CD4-positive, CD25-positive, alpha-beta regulatory T cell (primary cell): ENCODE results near the gene PTCH1. TPM values are rescaled to one million over a fixed set of nuclear protein-coding genes. Genes with fewer than 3 reads are reported as not detected.
A peak's percentile ranks its signal among the peaks of the same experiment; 100 is the strongest.

Experiments used
- ATAC-seq, 2 donors: fragments of 150-1000 bp; cut with Tn5 transposase; one replicate each; pipeline ENCODE4 v1.10.0; 2021; ENCODE audit warnings: low read depth in 2 of 2, moderate number of reproducible peaks in 2 of 2, moderate library complexity in 1 of 2
- DNase-seq, 3 donors: peaks; one replicate each; pipeline versions ENCODE4 v3.0.0 to v3.0.0-alpha.2; 2012 to 2022; ENCODE audit warnings: mixed read lengths in 1 of 3
- H3K27ac ChIP-seq: one replicate; pipeline ENCODE4 v1.7.0; 2013; ENCODE audit warnings: mild to moderate bottlenecking, low read length; ENCODE audit not compliant: insufficient read depth, poor library complexity, severe bottlenecking
- H3K27me3 ChIP-seq: one replicate; pipeline ENCODE4 v1.7.0; 2013; ENCODE audit warnings: low read length; ENCODE audit not compliant: control insufficient read depth, insufficient read depth
- H3K36me3 ChIP-seq: one replicate; pipeline ENCODE4 v1.7.0; 2013; ENCODE audit warnings: mild to moderate bottlenecking, low read length, moderate library complexity; ENCODE audit not compliant: control insufficient read depth, insufficient read depth
- H3K4me1 ChIP-seq: 2 replicates; pipeline ENCODE4 v1.7.0; 2013; ENCODE audit warnings: mild to moderate bottlenecking, low read length; ENCODE audit not compliant: insufficient read depth, control insufficient read depth, poor library complexity, severe bottlenecking
- H3K4me3 ChIP-seq: one replicate; pipeline ENCODE4 v1.7.0; 2013; ENCODE audit warnings: low read depth, mild to moderate bottlenecking, low read length, moderate library complexity
- H3K9me3 ChIP-seq, 2 experiments: 1 replicate in 1 of 2; 2 replicates in 1 of 2; pipeline ENCODE4 v1.7.0; 2013; ENCODE audit warnings: low read length in 2 of 2, mild to moderate bottlenecking in 1 of 2, moderate library complexity in 1 of 2; ENCODE audit not compliant: control insufficient read depth in 2 of 2
- H3K27ac Mint-ChIP-seq, 3 donors: one replicate each; pipeline ENCODE4 v1.8.0; 2020 to 2022; ENCODE audit warnings: mild to moderate bottlenecking in 3 of 3, mixed read lengths in 3 of 3, moderate library complexity in 2 of 3
- H3K27me3 Mint-ChIP-seq: one replicate; pipeline ENCODE4 v1.8.0; 2022; ENCODE audit warnings: mild to moderate bottlenecking, mixed read lengths
- H3K36me3 Mint-ChIP-seq: one replicate; pipeline ENCODE4 v1.8.0; 2020; ENCODE audit warnings: mixed read lengths
- H3K4me1 Mint-ChIP-seq, 4 donors: one replicate each; pipeline ENCODE4 v1.8.0; 2020 to 2022; ENCODE audit warnings: mixed read lengths in 4 of 4, mild to moderate bottlenecking in 1 of 4
- H3K4me3 Mint-ChIP-seq, 4 donors: one replicate each; pipeline ENCODE4 v1.8.0; 2020 to 2022; ENCODE audit warnings: mild to moderate bottlenecking in 4 of 4, mixed read lengths in 4 of 4, moderate library complexity in 3 of 4
- H3K9me3 Mint-ChIP-seq, 7 donors: one replicate each; pipeline ENCODE4 v1.8.0; 2020 to 2022; ENCODE audit warnings: mixed read lengths in 7 of 7, mild to moderate bottlenecking in 3 of 7, moderate library complexity in 2 of 7
- polyA plus RNA-seq, 4 donors: library from polyadenylated mRNA; unstranded; fragments of 300-500 nt; fragmentation: Illumina TruSeq; gene quantifications; one replicate each; pipeline ENCODE4 v1.2.3, GENCODE V29; 2021
- total RNA-seq: library from RNA; stranded (reverse); gene quantifications from one replicate; pipeline ENCODE4 v1.2.3, GENCODE V29; 2022

The PTCH1 gene
- total and polyA plus RNA-seq, 5 donors from 2014 or later: 3.5 to 11.8 (median 8.1) TPM

- H3K4me3 ChIP-seq: no peak overlapping the region
- no peaks in the 10 kb centered on the region for H3K36me3 ChIP-seq
- H3K4me1 ChIP-seq: peaks cover 30% of the 10 kb centered on the region
- H3K9me3 ChIP-seq: peaks cover 0 to 2% of the 10 kb centered on the region in 2 experiments
- H3K36me3 Mint-ChIP-seq: no peaks in the 10 kb centered on the region
- ATAC-seq: no peak
- DNase-seq: no peak
- H3K4me3 Mint-ChIP-seq: peak overlapping the region in 1 of 4 donors; percentile 73
- no peak overlapping the region for H3K27ac Mint-ChIP-seq
- H3K27me3 Mint-ChIP-seq: peaks cover 66% of the 10 kb centered on the region
- no peak overlapping the region for H3K27ac ChIP-seq
- H3K4me1 Mint-ChIP-seq: peaks cover 14 to 65% (median 38%) of the 10 kb centered on the region in 4 donors
- peaks cover 39% of the 10 kb centered on the region for H3K27me3 ChIP-seq
- peaks cover 0 to 1% (median 0%) of the 10 kb centered on the region in 7 donors for H3K9me3 Mint-ChIP-seq
Observed at GRCh38 chr9:95503369-95503768, 13.4 kb downstream of the PTCH1 start.

GRCh38 chr9:95502248-95502647 is 14.5 kb downstream of the PTCH1 start:
- Histone ChIP-seq H3K9me3 (peaks cover 0 to 2% of the 10 kb centered on the region in 2 experiments), H3K4me1 (peaks cover 26% of the 10 kb centered on the region), H3K27ac (no peak overlapping the region), H3K4me3 (no peak overlapping the region), H3K27me3 (peaks cover 40% of the 10 kb centered on the region), H3K36me3 (no peaks in the 10 kb centered on the region)
- Mint-ChIP-seq H3K36me3 (no peaks in the 10 kb centered on the region), H3K4me1 (peaks cover 14 to 68% (median 43%) of the 10 kb centered on the region in 4 donors), H3K27ac (no peak overlapping the region), H3K4me3 (peak overlapping the region in 1 of 4 donors; percentile 32), H3K9me3 (peaks cover 0 to 1% (median 0%) of the 10 kb centered on the region in 7 donors), H3K27me3 (peaks cover 70% of the 10 kb centered on the region)
- no peak for ATAC-seq
- no peak for DNase-seq

- DNase-seq: no peak
- Histone ChIP-seq H3K36me3 (no peaks in the 10 kb centered on the region), H3K9me3 (peaks cover 0 to 2% of the 10 kb centered on the region in 2 experiments), H3K27ac (no peak overlapping the region), H3K27me3 (peaks cover 39% of the 10 kb centered on the region), H3K4me3 (no peak overlapping the region), H3K4me1 (peaks cover 17% of the 10 kb centered on the region)
- peak overlapping the region in 1 of 4 donors; percentile 34 for H3K4me3 Mint-ChIP-seq
- peaks cover 11 to 70% (median 49%) of the 10 kb centered on the region in 4 donors for H3K4me1 Mint-ChIP-seq
- peaks cover 53% of the 10 kb centered on the region for H3K27me3 Mint-ChIP-seq
- H3K27ac Mint-ChIP-seq: no peak overlapping the region
- H3K36me3 Mint-ChIP-seq: no peaks in the 10 kb centered on the region
- no peaks in the 10 kb centered on the region for H3K9me3 Mint-ChIP-seq
- no peak for ATAC-seq
Observed at GRCh38 chr9:95499847-95500246, 16.9 kb downstream of the PTCH1 start.

GRCh38 chr9:95499046-95499676 is 17.6 kb downstream of the PTCH1 start:
- ATAC-seq: no peak
- H3K27ac ChIP-seq: no peak overlapping the region

GRCh38 chr9:95498641-95499040 is 18.1 kb downstream of the PTCH1 start:
- Histone ChIP-seq H3K36me3 (no peaks in the 10 kb centered on the region), H3K27me3 (peaks cover 32% of the 10 kb centered on the region), H3K9me3 (no peaks in the 10 kb centered on the region), H3K4me3 (no peak overlapping the region), H3K4me1 (peaks cover 29% of the 10 kb centered on the region), H3K27ac (no peak overlapping the region)
- Mint-ChIP-seq H3K36me3 (no peaks in the 10 kb centered on the region), H3K9me3 (no peaks in the 10 kb centered on the region), H3K27me3 (peaks cover 49% of the 10 kb centered on the region), H3K27ac (no peak overlapping the region), H3K4me1 (peaks cover 16 to 73% (median 50%) of the 10 kb centered on the region in 4 donors), H3K4me3 (peak overlapping the region in 1 of 4 donors; percentile 84)
- DNase-seq (no peak), ATAC-seq (no peak)

More at GRCh38 chr9:95499046-95499676, 17.6 kb downstream of the PTCH1 start:
- Mint-ChIP-seq H3K27ac (no peak overlapping the region), H3K36me3 (no peaks in the 10 kb centered on the region), H3K4me1 (peaks cover 16 to 70% (median 50%) of the 10 kb centered on the region in 4 donors), H3K4me3 (no peak overlapping the region), H3K27me3 (peaks cover 52% of the 10 kb centered on the region), H3K9me3 (no peaks in the 10 kb centered on the region)
- DNase-seq: no peak
- Histone ChIP-seq H3K27me3 (peaks cover 34% of the 10 kb centered on the region), H3K4me1 (peaks cover 24% of the 10 kb centered on the region), H3K4me3 (no peak overlapping the region), H3K9me3 (no peaks in the 10 kb centered on the region), H3K36me3 (no peaks in the 10 kb centered on the region)

- no peak for ATAC-seq
- H3K27me3 Mint-ChIP-seq: peaks cover 43% of the 10 kb centered on the region
- H3K4me3 ChIP-seq: no peak overlapping the region
Observed at GRCh38 chr9:95497772-95498171, 19.0 kb downstream of the PTCH1 start.

GRCh38 chr9:95496687-95497086 is 20.1 kb downstream of the PTCH1 start:
- Histone ChIP-seq H3K4me3 (no peak overlapping the region), H3K9me3 (no peaks in the 10 kb centered on the region), H3K27me3 (peaks cover 14% of the 10 kb centered on the region), H3K36me3 (no peaks in the 10 kb centered on the region), H3K27ac (no peak overlapping the region), H3K4me1 (peaks cover 37% of the 10 kb centered on the region)
- Mint-ChIP-seq H3K27me3 (peaks cover 36% of the 10 kb centered on the region), H3K9me3 (no peaks in the 10 kb centered on the region), H3K4me1 (peaks cover 15 to 77% (median 54%) of the 10 kb centered on the region in 4 donors), H3K27ac (peak overlapping the region in 1 of 3 donors; percentile 94), H3K36me3 (no peaks in the 10 kb centered on the region), H3K4me3 (no peak overlapping the region)
- ATAC-seq (no peak), DNase-seq (no peak)

More at GRCh38 chr9:95497772-95498171, 19.0 kb downstream of the PTCH1 start:
- Histone ChIP-seq H3K27me3 (peaks cover 24% of the 10 kb centered on the region), H3K9me3 (no peaks in the 10 kb centered on the region), H3K27ac (no peak overlapping the region), H3K4me1 (peaks cover 37% of the 10 kb centered on the region), H3K36me3 (no peaks in the 10 kb centered on the region)
- Mint-ChIP-seq H3K27ac (peak overlapping the region in 1 of 3 donors; percentile 68), H3K9me3 (no peaks in the 10 kb centered on the region), H3K4me1 (peaks cover 10 to 75% (median 50%) of the 10 kb centered on the region in 4 donors), H3K4me3 (peak overlapping the region in 2 of 4 donors; percentile 52 to 62), H3K36me3 (no peaks in the 10 kb centered on the region)
- DNase-seq: no peak

GRCh38 chr9:95495961-95496360 is 20.8 kb downstream of the PTCH1 start:
- H3K27ac ChIP-seq: no peak overlapping the region
- peaks cover 32% of the 10 kb centered on the region for H3K27me3 Mint-ChIP-seq
- peaks cover 16 to 78% (median 57%) of the 10 kb centered on the region in 4 donors for H3K4me1 Mint-ChIP-seq
- no peaks in the 10 kb centered on the region for H3K36me3 ChIP-seq
- no peaks in the 10 kb centered on the region for H3K9me3 ChIP-seq
- DNase-seq: no peak
- H3K4me3 Mint-ChIP-seq: peak overlapping the region in 1 of 4 donors; percentile 93
- H3K9me3 Mint-ChIP-seq: no peaks in the 10 kb centered on the region
- no peaks in the 10 kb centered on the region for H3K36me3 Mint-ChIP-seq
- no peak overlapping the region for H3K4me3 ChIP-seq
- H3K27ac Mint-ChIP-seq: peak overlapping the region in 1 of 3 donors; percentile 94
- H3K27me3 ChIP-seq: peaks cover 12% of the 10 kb centered on the region
- H3K4me1 ChIP-seq: peaks cover 37% of the 10 kb centered on the region
- ATAC-seq: no peak
